Measurements from ENCODE around the gene RPTOR.

DNA sequence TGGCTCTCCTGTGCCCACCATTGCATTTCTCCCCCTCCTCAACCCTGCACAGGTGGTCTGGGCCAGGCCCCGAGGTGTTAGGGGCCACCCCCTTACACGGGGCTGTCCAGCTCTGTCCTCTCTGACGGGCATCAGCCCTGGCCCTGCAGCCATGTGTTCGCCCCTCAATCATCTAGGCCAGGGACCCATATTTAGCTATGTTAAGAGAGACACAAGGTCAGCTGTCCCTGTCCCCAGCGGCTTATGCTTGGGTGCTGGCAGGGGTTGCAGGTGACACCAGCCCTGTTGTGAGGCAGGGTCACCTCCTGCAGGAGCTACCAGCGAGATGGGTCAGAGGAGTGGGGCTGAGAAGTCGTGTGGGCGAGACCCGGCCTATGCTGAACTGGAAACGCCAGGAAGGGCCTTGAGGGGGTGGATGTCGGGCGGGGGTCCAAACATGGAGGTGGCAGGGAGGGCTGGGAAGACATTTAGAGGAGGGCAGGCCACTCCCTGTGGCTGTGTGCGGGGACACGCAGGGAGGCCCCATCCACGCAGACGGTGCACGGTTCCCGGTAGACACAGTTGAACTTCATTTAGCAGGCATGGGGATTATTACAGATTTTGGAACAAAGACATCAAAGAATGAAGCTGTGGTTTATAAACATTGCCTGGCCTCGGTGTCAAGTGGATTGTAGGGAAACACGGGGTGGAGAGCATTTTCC lies 313.8 kb downstream of the RPTOR start:
- TF ChIP-seq, protein P1, sequence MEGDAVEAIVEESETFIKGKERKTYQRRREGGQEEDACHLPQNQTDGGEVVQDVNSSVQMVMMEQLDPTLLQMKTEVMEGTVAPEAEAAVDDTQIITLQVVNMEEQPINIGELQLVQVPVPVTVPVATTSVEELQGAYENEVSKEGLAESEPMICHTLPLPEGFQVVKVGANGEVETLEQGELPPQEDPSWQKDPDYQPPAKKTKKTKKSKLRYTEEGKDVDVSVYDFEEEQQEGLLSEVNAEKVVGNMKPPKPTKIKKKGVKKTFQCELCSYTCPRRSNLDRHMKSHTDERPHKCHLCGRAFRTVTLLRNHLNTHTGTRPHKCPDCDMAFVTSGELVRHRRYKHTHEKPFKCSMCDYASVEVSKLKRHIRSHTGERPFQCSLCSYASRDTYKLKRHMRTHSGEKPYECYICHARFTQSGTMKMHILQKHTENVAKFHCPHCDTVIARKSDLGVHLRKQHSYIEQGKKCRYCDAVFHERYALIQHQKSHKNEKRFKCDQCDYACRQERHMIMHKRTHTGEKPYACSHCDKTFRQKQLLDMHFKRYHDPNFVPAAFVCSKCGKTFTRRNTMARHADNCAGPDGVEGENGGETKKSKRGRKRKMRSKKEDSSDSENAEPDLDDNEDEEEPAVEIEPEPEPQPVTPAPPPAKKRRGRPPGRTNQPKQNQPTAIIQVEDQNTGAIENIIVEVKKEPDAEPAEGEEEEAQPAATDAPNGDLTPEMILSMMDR (IDR thresholded peaks at IDR 0.05 in 4 of 5, conservative IDR thresholded peaks at IDR 0.05 in 1 of 5) = no peak
- TF ChIP-seq POLR2A (IDR thresholded peaks at IDR 0.05) = no peak

Data from gastrocnemius medialis (tissue), 4 donors.